ENCODE measurements around the gene GNAO1. TPM values are rescaled to one million over a fixed set of nuclear protein-coding genes. Genes with fewer than 3 reads are reported as not detected.

Gene GNAO1
- total RNA-seq, 4 donors from 2014 or later, result 0.50 to 1.5 (median 0.66) TPM

GRCh38 chr16:56252835-56253234 lies 61.5 kb downstream of the GNAO1 start:
- peak overlapping the region in 1 of 4 donors; percentile 3 for H3K27ac ChIP-seq
- WGBS, 2 donors, result 71% methylated on average over 1 of the region's 4 CpGs; no CpG with 5 or more reads in 1 of the 2 donors
- H3K27me3 ChIP-seq, result peaks cover 0 to 5% (median 0%) of the 10 kb centered on the region in 4 donors
- intact Hi-C loops (cut with DNase I), result no loop called here
- H3K36me3 ChIP-seq, result no peaks in the 10 kb centered on the region
- TF ChIP-seq CTCF (IDR thresholded peaks at IDR 0.05), result no peak
- no peak for TF ChIP-seq POLR2A (IDR thresholded peaks at IDR 0.05)
- peaks cover 0 to 22% (median 5%) of the 10 kb centered on the region in 3 donors for H3K4me1 ChIP-seq
- H3K4me3 ChIP-seq, result no peak overlapping the region
- no peak for DNase-seq
- H3K9me3 ChIP-seq, result no peaks in the 10 kb centered on the region

GRCh38 chr16:56255904-56256303 lies 64.6 kb downstream of the GNAO1 start:
- Histone ChIP-seq H3K27ac (no peak overlapping the region), H3K9me3 (no peaks in the 10 kb centered on the region), H3K27me3 (peaks cover 0 to 5% (median 0%) of the 10 kb centered on the region in 4 donors), H3K4me1 (peaks cover 0 to 26% (median 5%) of the 10 kb centered on the region in 3 donors), H3K4me3 (no peak overlapping the region), H3K36me3 (no peaks in the 10 kb centered on the region)
- WGBS, 2 donors, result 57 to 62% methylated on average over 1 of the region's 1 CpG
- TF ChIP-seq POLR2A (IDR thresholded peaks at IDR 0.05), result no peak
- TF ChIP-seq CTCF (IDR thresholded peaks at IDR 0.05), result no peak
- intact Hi-C loops (cut with DNase I), result no loop called here
- DNase-seq, result no peak

GRCh38 chr16:56257239-56257638 lies 66.0 kb downstream of the GNAO1 start:
- WGBS, 2 donors, result 30 to 43% methylated on average over 3 to 5 of the region's 6 CpGs
- no peaks in the 10 kb centered on the region for H3K9me3 ChIP-seq
- no peak for TF ChIP-seq CTCF (IDR thresholded peaks at IDR 0.05)
- TF ChIP-seq POLR2A (IDR thresholded peaks at IDR 0.05), result no peak
- H3K36me3 ChIP-seq, result no peaks in the 10 kb centered on the region
- H3K4me3 ChIP-seq, result no peak overlapping the region
- intact Hi-C loops (cut with DNase I), result no loop called here
- peaks cover 0 to 5% (median 0%) of the 10 kb centered on the region in 4 donors for H3K27me3 ChIP-seq
- DNase-seq, result no peak
- peaks cover 0 to 35% (median 5%) of the 10 kb centered on the region in 3 donors for H3K4me1 ChIP-seq
- H3K27ac ChIP-seq, result no peak overlapping the region

GRCh38 chr16:56257666-56258342 lies 66.5 kb downstream of the GNAO1 start:
- TF ChIP-seq CTCF (IDR thresholded peaks at IDR 0.05) (no peak), POLR2A (IDR thresholded peaks at IDR 0.05) (no peak)
- Histone ChIP-seq H3K27me3 (peaks cover 0 to 5% (median 0%) of the 10 kb centered on the region in 4 donors), H3K9me3 (no peaks in the 10 kb centered on the region), H3K27ac (no peak overlapping the region), H3K4me1 (peaks cover 0 to 33% (median 5%) of the 10 kb centered on the region in 3 donors), H3K4me3 (no peak overlapping the region), H3K36me3 (no peaks in the 10 kb centered on the region)
- no peak for DNase-seq
- intact Hi-C loops (cut with DNase I), result no loop called here
- 32 to 40% methylated on average over 6 to 8 of the region's 8 CpGs for WGBS, 2 donors

- Histone ChIP-seq H3K27me3 (peaks cover 0 to 5% (median 0%) of the 10 kb centered on the region in 4 donors), H3K27ac (no peak overlapping the region), H3K4me3 (no peak overlapping the region), H3K4me1 (peaks cover 0 to 28% (median 5%) of the 10 kb centered on the region in 3 donors), H3K36me3 (no peaks in the 10 kb centered on the region), H3K9me3 (no peaks in the 10 kb centered on the region)
- DNase-seq, result no peak
- WGBS, 2 donors, result 80 to 88% methylated on average over 7 to 8 of the region's 8 CpGs
- intact Hi-C loops (cut with DNase I), result no loop called here
- TF ChIP-seq POLR2A (IDR thresholded peaks at IDR 0.05) (no peak), CTCF (IDR thresholded peaks at IDR 0.05) (no peak)
Observed at GRCh38 chr16:56258508-56259424, 67.5 kb downstream of the GNAO1 start.

Measured in esophagus squamous epithelium (tissue), 5 donors.